GM12878 (cell line): ENCODE measurements around the gene C16orf74. TPM values are rescaled to one million over a fixed set of nuclear protein-coding genes. Genes with fewer than 3 reads are reported as not detected.

Experiments used
- IRF4 ChIP-seq: IDR thresholded peaks from 2 replicates; pipeline ENCODE4 v1.6.1; 2011; ENCODE audit warnings: low read depth, low read length
- JUND ChIP-seq: IDR thresholded peaks from 2 replicates; pipeline ENCODE4 v1.6.1; 2012; ENCODE audit warnings: low read depth, mild to moderate bottlenecking, low read length, improper control_type of control experiment, moderate library complexity
- MTA3 ChIP-seq: IDR thresholded peaks from 2 replicates; pipeline ENCODE4 v1.6.1; 2012; ENCODE audit warnings: low read length, inconsistent platforms, borderline replicate concordance
- PAX8 ChIP-seq: fragments of 450-650 bp; IDR thresholded peaks from 2 replicates; pipeline ENCODE4 v1.6.1; 2017; ENCODE audit warnings: mild to moderate bottlenecking, moderate library complexity
- PML ChIP-seq: IDR thresholded peaks from 2 replicates; pipeline ENCODE4 v1.6.1; 2012; ENCODE audit warnings: low read length, inconsistent platforms
- SP1 ChIP-seq: IDR thresholded peaks from one replicate; pipeline ENCODE4 v1.6.1; 2011; ENCODE audit warnings: low read depth, low read length
- polyA plus RNA-seq, 11 experiments: library from polyadenylated mRNA; depleted of rRNA in 4 of 11; unstranded in 6 of 11; stranded (reverse) in 5 of 11; fragments of >200 nt; fragmentation: Nextera tagmentation in 4 of 11; fragmentation: Illumina TruSeq in 1 of 11; extraction: Ambion mirVana in 4 of 11; extraction: Trizol in 1 of 11; gene quantifications; 1 replicate in 1 of 11; 2 replicates in 10 of 11; pipeline versions ENCODE4 v1.2.1 to v1.2.3, GENCODE V29; 2011 to 2016; ENCODE audit warnings: inconsistent platforms in 2 of 11, missing spikeins in 2 of 11, low read depth in 1 of 11
- total RNA-seq, 4 experiments: library from RNA; depleted of rRNA in 3 of 4; stranded (reverse); fragments of >200 nt in 3 of 4; fragmentation: Illumina TruSeq in 1 of 4; extraction: Trizol in 1 of 4; gene quantifications; 2 replicates each; pipeline versions ENCODE4 v1.2.1 to v1.2.3, GENCODE V29; 2013 to 2021
- TF ChIP-seq, protein P1 (sequence below): fragments of 450-650 bp; IDR thresholded peaks from 2 replicates; pipeline ENCODE4 v1.6.1; 2018; ENCODE audit warnings: mild to moderate bottlenecking, low read depth, moderate library complexity; ENCODE audit not compliant: partially characterized antibody
- TF ChIP-seq, protein P2 (sequence below): fragments of 450-650 bp; IDR thresholded peaks from 2 replicates; pipeline ENCODE4 v1.6.1; 2018; ENCODE audit warnings: borderline replicate concordance, mild to moderate bottlenecking; ENCODE audit not compliant: partially characterized antibody

The C16orf74 gene
- total and polyA plus RNA-seq, 10 of the 15 experiments (the other 5 are each of a cell fraction or from before 2014, with no cell fraction given): 0.23 to 20.1 (median 6.8) TPM

GRCh38 chr16:85679870-85680269 is 71.0 kb downstream of the C16orf74 start (continued):
- TF ChIP-seq, protein P1, sequence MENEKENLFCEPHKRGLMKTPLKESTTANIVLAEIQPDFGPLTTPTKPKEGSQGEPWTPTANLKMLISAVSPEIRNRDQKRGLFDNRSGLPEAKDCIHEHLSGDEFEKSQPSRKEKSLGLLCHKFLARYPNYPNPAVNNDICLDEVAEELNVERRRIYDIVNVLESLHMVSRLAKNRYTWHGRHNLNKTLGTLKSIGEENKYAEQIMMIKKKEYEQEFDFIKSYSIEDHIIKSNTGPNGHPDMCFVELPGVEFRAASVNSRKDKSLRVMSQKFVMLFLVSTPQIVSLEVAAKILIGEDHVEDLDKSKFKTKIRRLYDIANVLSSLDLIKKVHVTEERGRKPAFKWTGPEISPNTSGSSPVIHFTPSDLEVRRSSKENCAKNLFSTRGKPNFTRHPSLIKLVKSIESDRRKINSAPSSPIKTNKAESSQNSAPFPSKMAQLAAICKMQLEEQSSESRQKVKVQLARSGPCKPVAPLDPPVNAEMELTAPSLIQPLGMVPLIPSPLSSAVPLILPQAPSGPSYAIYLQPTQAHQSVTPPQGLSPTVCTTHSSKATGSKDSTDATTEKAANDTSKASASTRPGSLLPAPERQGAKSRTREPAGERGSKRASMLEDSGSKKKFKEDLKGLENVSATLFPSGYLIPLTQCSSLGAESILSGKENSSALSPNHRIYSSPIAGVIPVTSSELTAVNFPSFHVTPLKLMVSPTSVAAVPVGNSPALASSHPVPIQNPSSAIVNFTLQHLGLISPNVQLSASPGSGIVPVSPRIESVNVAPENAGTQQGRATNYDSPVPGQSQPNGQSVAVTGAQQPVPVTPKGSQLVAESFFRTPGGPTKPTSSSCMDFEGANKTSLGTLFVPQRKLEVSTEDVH: no peak
- TF ChIP-seq IRF4 (no peak), MTA3 (no peak), PAX8 (no peak), JUND (no peak), PML (no peak), SP1 (no peak)
- TF ChIP-seq, protein P2, sequence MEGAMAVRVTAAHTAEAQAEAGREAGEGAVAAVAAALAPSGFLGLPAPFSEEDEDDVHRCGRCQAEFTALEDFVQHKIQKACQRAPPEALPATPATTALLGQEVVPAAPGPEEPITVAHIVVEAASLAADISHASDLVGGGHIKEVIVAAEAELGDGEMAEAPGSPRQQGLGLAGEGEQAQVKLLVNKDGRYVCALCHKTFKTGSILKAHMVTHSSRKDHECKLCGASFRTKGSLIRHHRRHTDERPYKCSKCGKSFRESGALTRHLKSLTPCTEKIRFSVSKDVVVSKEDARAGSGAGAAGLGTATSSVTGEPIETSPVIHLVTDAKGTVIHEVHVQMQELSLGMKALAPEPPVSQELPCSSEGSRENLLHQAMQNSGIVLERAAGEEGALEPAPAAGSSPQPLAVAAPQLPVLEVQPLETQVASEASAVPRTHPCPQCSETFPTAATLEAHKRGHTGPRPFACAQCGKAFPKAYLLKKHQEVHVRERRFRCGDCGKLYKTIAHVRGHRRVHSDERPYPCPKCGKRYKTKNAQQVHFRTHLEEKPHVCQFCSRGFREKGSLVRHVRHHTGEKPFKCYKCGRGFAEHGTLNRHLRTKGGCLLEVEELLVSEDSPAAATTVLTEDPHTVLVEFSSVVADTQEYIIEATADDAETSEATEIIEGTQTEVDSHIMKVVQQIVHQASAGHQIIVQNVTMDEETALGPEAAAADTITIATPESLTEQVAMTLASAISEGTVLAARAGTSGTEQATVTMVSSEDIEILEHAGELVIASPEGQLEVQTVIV: no peak
